GM12873 (cell line): Measurements from ENCODE around the gene CXCR3.

Experiments
- CTCF ChIP-seq: IDR thresholded peaks from 2 replicates; pipeline ENCODE4 v1.5.1; 2012; ENCODE audit warnings: low read depth, mild to moderate bottlenecking, moderate library complexity, low read length, control low read depth; ENCODE audit not compliant: insufficient read depth; ENCODE audit errors: missing control alignments

CXCR3 gene

GRCh38 chrX:71604796-71605568 is 13.3 kb downstream of the CXCR3 start:
- TF ChIP-seq CTCF: no peak

GRCh38 chrX:71604141-71604540 is 14.2 kb downstream of the CXCR3 start:
- no peak for TF ChIP-seq CTCF

GRCh38 chrX:71603618-71604017 is 14.7 kb downstream of the CXCR3 start:
- no peak for TF ChIP-seq CTCF

GRCh38 chrX:71599965-71600364 is 18.3 kb downstream of the CXCR3 start:
- TF ChIP-seq CTCF: no peak

GRCh38 chrX:71586929-71587328 is 31.4 kb downstream of the CXCR3 start:
- TF ChIP-seq CTCF: no peak

- no peak for TF ChIP-seq CTCF
These were observed 37.1 kb downstream of the CXCR3 start for GRCh38 chrX:71581210-71581609.

- TF ChIP-seq CTCF: no peak
These were observed 38.3 kb downstream of the CXCR3 start for GRCh38 chrX:71579990-71580380.
